Measurements from ENCODE around the gene KIF25.
A peak's percentile ranks its signal among the peaks of the same experiment; 100 is the strongest.

KIF25 gene

DNA sequence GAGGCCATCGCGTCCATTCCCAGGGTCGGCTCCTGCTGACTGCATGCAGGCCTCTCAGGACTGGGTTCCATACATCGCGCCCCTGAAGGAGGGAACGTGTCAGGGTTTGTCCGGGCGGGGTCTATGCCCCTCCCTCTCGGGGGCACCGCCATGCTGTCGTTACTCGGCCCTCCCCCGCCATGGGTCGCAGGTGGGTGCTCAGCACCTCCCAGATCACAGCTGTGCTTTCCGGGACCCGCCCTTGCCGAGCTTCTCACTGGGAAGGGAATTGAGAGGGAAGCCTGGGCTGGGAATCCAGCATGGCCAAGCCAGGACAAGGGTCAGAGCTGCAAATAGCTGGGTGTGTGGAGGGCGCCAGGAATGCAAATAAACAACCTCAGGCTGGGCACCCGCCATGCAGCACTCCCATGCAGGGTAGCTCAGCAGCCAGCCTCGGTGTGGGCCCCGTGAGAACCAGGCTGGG, 81.5 kb downstream of the KIF25 start, which contains the start of gene FRMD1:
Gene FRMD1 (minus strand): TSS at position 270 of the 463 bp plus-strand sequence. CDS start 118 bp downstream, at position 152.
- intact Hi-C loops (cut with DNase I): no loop called here
- DNase-seq: no peak

DNA sequence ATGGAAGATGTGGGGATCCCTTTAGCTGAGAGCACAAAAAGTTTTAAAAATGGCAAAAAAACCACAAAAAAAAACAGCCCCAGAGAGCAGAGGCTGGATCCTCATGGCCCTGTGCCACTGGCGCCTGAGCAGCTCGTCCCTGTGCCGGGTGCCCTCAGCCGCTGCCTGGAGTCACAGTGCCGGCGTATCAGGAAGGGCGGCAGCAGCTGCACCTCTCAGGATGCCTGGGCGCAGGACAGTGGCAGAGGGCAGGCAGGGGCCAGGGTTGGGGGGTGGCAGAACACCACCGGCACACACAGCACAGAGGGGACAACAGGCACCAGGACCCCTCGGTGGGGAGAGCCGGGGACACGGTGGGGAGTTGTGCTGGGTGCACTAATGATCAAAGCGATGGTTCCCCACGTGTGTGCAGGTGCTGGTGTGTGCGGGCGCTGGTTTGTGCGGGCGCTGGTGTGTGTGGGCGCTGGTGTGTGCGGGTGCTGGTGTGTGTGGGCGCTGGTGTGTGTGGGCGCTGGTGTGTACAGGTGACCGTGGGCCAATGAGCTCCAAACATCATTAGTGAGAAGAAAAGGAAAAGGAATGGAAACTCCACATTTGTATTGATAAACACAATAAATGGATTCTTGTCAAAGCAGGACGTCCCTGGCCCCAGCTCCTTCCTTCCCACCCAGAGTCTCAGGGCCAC, 83.1 kb downstream of the KIF25 start:
- intact Hi-C loops (cut with DNase I): no loop called here

DNA sequence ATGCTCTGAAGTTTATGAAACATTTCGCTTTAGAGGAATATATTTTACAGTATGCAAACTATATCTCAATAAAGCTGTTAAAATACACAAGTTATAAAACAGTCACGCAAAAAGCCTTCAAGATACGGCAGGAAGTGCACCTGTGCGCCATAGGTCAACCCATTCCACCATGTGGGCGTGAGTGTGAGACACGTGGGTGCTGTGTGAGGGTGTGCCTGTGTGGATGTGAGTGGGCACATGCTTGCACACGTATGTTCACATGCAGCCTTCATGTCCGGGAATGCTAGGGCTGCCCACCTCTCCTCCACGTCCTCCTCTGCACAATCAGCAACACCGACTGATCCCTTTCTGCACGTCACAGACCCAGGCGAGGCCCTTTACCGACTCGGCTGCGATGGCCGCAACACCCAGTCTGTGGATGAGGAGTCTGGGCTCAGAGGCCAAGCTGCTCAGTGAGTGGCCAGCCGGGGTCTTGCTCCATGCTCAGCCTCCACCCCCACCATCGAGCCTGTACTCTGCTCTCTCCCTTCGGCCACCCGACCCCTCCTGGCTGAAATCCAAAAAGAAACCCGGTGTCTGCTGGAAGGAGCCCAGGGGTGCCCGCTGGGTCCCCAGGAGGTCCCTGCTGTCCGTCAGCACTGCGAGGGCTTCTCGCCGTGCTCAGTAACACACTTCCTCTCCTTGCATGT, 84.5 kb downstream of the KIF25 start:
- no peak for DNase-seq
- intact Hi-C loops (cut with DNase I): no loop called here

More for the DNA sequence above, 83.1 kb downstream of the KIF25 start:
- DNase-seq: no peak

DNA sequence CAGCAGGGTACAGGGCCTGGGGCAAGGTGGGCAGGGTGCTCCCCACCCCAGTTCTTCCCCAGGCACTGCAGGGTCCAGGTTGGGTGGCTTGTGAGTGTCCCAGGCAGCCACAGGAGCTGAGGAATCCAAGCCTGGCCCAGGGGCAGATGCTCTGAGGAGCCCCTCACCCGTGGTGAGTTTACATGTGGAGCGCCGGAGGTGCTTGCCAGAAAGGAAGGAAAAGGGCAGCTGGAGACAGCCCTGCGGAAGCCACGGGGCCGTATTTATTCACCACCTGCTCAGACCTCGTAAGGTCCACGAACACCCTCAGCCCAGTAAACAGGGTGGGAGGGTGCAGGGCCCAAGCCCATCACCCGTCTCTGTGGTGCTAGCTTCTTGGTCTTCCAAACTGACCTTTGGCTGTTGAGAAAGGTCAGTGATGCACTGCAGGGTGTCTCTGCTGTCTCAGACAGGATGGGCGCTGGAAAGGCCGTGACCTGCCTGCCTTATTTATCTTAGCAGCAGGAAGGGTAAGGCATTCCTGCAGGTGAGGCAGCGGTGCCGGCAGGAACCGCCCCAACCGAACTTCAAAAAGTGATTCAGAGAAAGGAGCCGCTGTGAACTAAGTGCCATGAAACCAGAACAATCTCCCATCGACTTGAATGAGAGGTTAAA, 85.5 kb downstream of the KIF25 start:
- no peak for DNase-seq
- intact Hi-C loops (cut with DNase I): no loop called here

DNA sequence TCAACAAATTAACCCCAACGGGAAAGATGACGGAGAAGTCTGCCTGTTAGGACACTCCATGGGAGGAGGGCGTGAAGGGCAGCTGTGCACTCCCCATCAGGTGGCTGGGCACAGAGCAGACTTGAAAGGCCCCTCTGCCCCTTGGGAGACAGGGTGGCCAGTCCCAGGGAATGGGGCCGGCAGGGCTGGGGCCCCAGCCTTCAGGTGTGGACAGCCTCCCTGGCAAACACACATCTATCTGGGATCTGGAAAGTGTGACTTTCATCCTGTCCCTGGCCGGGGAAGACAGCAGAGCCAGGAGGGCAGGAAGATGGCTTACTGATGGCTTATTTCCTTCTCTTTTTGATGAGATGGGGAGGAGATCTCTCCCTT, 86.0 kb downstream of the KIF25 start:
- intact Hi-C loops (cut with DNase I): no loop called here
- DNase-seq: no peak

DNA sequence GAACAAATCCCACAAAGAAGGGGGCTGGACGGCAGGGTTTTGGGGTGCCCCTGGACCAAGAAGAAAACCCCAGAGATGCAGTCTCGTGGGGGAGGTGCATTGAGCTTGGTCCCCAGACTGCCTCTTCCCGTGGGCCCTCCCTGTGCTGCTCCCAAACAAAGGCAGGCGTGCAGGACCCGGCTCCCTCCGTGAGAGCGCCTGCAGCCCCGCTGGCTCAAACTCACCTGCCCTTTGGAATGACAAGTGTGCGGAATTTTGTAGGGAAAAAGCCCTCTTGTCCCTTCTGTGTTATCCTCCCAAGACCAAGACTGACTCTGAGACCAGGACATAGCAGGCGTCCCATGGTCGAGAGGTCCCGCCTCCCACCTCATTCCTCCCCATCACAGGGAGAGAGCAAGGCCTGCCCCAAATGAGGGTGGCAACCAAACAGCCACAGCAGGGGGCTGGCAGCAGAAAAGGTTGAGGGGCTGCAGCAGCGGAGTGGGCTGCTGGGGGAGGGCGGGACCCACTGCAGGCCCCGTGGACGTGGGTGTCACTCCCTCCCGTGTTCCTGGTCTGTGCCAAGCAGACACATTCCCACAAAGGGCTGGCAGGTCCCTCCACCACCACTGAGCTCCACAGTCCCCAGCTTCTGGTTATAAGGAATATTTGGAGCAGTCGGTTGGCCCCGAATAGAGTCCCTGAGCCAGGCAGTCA, 87.1 kb downstream of the KIF25 start:
- intact Hi-C loops (cut with DNase I): no loop called here
- DNase-seq: no peak

DNA sequence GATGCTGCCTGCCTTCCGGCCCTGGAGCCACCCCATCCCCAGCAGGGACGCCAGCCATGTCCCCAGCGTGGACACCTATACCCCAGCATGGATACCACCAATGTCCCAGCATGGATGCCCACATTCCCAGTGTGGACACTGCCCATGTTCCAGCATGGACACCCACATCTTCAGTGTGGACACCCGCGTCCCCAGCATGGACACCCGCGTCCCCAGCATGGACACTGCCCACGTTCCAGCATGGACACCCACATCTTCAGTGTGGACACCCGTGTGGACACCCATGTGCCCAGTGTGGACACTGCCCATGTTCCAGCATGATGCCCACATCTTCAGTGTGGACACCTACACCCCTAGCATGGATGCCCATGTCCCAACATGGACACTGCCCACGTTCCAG, 88.6 kb downstream of the KIF25 start:
- DNase-seq: peak in 1 of 10 donors; percentile 69
- intact Hi-C loops (cut with DNase I): no loop called here

DNA sequence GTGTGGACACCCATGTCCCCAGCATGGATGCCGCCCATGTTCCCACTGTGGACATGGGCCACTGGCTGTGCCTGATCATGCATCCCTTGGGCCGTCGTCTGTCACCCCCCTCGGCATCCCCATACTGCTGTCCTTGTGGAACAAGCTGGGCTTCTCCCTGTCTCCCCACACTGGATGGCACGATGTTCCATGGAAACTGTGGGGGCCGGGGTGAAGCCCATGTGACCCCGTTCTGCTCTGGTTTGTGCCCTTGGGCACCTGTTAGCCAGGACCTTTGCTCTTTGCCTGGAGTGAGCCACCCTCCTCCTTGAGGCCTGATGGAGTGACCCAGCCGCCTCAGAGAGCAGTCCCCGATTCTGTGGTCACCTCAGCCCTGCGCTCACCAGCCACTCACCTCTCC, 89.1 kb downstream of the KIF25 start:
- intact Hi-C loops (cut with DNase I): no loop called here
- DNase-seq: peak in 1 of 10 donors; percentile 51

DNA sequence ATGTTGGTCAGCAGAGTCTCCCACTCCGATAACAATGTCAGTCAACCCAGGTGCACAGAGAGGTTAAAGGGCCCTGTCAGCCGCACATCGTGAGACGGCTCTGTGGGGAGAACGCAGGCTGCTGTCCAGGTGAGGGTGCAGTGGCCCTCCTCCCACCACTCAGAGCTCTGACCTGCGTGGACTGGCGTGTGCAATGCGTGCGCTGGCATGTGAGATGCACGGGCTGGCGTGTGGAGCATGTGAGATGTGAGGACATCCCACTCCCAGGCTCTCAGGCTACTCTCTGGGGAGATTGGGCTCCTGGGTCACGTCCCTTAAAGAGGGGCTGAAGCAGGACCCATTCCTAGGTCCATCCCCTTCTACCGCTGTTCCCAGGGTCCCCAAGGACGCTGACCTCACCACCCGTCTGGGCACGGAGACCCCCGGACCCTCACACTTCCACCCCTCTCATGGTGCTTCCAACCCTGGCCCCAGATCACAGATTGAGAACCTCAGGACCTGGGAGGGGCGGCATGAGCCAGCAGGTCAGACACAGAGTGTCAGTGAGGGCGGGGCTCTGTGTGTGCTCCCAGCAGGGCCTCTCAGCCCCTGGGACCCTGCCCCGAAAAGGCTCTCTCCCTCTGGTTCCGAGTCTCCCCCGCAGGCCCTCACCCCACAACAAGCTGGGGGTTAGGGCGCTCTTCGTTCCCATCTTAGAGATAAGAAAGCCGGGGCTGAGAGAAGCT, 90.1 kb downstream of the KIF25 start:
- peak in 1 of 10 donors; percentile 57 for DNase-seq
- intact Hi-C loops (cut with DNase I): no loop called here

DNA sequence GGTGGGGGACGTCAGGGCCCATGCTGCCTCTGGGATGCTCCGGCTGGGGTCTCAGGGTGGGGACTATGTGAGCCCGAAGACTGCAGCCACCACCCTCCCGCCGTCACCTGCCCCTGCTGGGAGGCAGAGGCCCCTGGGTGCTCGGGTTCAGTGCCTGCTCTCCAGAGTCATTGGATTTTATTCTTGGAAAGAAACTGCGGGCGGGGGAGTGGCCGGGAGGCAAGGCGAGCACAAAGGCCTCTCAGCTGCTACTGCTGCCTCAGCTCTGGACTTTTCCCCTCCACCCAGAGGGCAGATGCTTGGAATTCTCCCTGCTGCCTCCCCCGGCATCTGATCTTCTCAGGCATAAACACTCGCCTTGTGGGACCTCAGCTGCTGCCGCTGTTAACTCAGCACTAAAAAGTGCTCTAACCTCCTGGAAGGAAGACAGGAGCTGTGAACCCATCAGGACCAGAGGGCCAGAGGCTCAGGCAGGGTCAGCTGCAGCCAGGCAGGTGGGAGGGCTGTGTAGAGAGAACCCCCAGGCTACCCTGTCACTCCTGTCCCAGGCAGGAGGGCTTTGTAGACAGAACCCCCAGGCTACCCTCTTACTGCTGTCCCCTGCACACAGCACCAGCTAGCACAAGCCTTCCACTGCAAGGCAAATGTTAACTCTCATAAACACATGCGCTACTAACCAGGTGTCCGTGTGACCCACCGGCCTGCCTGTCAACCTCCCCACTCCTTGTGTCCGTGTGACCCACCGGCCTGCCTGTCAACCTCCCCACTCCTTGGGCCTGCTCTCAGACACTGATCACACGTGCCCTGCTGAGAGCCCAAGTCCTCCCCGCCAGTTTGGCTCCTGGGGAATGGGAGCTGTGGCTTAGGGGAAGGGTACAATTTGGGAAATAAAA, 90.9 kb downstream of the KIF25 start:
- intact Hi-C loops (cut with DNase I): no loop called here
- DNase-seq: peak in 3 of 10 donors; percentile 20 to 79 (median 78)

DNA sequence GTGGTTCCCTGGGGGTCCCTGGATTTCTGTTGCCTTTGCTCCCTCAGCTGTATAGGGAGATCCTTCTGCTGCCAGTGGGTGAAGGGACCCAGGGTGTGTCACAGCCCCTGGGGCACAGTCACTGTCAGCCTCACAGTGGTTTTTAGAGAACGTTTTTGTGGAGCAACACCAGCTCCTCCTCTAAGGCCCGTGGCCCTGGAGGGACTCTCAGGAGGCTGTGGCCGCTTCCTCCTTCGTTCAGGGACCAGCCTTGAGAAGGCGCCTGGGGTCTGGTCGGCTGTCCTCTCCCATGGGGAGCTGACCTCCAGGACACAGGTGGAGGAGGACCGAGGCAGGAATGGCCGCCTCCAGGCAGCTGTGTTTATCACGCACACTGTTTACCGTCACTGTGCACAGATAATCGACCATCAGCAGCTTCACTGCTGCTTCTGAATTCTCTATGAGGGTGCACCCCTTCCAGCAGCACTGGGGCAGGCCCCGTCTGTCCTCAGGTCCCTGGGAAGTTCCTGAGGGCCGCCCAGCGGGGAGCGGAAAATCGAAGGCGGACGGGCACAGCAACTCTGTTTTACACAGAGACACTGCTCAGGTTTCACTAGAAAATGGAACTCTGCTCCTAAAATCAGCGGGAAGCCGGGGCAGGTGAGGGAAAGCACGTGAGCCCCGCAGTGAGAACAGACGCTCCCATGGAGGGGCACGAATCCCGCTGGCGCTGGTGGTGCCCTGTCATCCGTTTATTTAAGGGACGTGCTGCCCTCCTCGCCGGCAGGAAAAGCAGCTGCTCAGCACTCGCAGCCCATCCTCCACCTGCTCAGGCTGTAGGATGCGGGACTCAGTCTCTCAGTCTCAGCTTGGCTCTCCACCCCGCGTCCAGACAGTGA, 92.0 kb downstream of the KIF25 start:
- DNase-seq: peak in 2 of 10 donors; percentile 66 to 67
- intact Hi-C loops (cut with DNase I): no loop called here

DNA sequence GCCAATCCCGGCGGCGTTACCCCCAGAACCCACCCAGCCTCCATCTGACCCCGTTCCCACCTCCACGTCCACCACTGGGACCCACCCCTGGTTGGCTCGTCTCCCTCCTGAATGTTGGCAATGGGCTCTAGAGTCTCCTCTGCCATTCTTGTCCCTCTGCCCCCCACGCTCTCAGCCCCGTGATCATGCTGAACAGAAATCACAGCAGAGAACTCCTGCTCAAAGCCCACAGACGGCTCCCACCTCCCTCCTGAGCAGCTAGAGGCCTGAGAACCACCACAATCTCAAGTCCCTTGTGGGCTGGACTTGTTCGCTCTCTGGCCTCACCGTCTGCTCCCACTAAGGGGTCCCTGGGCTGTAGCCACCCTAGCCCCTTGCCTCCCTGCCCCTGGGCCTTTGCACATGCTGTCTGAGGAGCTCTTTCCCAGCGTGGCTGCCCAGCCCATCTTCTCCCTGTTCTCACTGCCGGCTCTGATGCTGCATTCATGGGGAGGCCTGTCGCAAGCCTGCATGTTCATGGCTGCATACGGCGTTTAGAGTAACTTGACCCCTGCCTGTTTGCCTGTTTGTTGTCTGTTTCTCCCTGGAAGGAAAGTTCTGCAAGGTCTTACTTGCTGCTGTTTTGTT, 92.7 kb downstream of the KIF25 start:
- intact Hi-C loops (cut with DNase I): no loop called here
- peak in 3 of 10 donors; percentile 14 to 65 (median 53) for DNase-seq

DNA sequence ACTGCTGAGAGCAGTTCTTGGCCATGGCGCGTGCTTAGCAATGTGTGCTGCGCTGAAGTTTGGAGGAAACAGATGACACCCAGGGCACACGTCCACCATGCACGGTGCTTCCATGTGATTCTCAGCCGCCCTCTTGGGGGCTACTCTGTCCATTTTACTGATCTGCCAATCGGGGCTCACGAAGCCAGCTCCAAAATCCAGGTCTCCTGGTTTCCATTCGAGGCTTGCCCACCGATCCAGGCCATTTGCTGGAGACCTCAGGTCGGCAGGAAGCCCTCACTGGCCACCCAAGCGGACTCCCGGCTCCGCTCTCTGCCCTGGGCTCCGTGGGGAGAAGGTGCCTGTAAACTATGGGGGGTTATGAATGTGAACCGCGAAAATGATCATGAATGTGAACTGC, 93.2 kb downstream of the KIF25 start:
- DNase-seq: peak in 3 of 10 donors; percentile 5 to 43 (median 36)
- intact Hi-C loops (cut with DNase I): no loop called here

DNA sequence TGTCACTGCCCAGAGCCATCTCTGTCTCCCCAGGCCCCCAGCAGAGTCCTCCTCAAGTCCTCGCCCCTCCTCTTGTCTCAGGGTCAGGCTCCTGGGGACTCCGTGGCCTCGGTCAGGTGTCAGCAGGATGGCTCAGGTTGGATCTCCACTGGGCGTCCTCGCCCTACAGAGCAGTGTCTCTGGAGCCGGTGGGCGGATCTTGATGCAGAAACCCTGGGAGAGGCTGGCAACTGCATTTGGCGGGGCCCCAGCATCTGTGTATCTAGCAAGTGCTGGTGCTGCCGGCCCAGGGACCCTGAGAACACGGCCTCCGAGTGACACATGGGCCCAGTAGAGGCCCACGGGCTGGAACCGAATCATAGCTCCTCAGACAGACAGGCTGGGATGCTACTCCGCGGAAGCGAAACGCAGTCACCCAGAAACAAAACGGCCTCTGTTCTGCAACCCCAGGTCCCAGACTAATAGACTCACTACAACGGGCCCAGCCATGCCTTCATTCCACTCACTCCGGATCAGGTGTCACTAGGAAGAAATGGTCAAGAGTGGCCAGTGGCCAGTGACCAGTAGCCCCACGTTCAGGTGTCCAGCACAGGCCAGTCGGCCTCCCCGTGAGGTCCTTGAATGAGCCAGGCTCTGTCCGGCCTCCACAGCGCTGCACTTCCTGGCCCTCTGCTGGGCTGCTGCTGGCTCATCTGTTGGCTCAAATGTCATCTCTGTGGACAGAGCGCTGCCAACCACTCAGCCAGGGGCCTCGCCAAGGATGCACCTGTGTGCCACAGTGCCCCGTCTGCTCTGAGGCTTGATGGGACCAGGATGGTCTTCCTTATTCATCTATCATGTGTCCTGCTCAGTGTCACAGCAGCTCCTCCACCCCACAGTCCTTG, 94.2 kb downstream of the KIF25 start:
- DNase-seq: peak in 3 of 10 donors; percentile 14 to 74 (median 72)
- intact Hi-C loops (cut with DNase I): no loop called here

DNA sequence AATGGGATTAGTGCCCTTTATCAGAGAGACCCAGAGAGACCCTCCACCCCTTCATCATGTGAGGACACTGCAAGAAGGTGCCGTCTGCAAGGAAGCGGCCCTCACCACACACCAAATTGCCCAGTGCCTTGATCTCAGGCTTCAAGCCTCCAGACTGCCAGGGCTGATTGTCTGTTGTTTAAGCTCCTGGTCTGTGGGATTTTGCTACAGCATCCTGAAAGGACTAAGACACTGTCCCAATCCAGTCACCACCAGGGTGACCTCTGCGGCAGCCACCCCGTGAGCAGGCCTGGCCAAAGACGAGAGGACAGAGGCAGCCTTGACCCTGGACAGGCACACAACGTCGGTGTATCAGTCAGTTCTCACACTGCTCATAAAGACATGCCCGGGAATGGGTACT, 95.1 kb downstream of the KIF25 start:
- intact Hi-C loops (cut with DNase I): no loop called here
- peak in 4 of 10 donors; percentile 9 to 35 (median 26) for DNase-seq

DNA sequence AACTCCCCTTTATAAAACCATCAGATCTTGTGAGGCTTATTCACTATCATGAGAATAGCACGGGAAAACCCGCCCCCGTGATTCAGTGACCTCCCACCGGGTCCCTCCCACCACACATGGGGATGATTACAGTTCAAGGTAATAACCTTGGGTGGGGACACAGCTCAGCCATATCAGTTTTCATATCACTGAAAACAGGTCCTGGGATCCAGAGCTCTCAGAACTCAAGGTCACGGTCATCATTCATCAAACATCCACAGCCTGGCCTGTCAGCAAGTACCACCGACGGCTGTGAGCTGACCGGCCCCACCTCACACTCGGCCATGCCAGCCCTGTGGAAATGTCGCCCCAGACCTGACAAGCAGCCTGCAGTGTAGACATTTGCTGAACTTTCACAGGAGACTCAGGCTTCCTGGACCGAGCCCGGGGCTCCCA, 95.6 kb downstream of the KIF25 start:
- peak in 4 of 10 donors; percentile 19 to 71 (median 50) for DNase-seq
- intact Hi-C loops (cut with DNase I): no loop called here

DNA sequence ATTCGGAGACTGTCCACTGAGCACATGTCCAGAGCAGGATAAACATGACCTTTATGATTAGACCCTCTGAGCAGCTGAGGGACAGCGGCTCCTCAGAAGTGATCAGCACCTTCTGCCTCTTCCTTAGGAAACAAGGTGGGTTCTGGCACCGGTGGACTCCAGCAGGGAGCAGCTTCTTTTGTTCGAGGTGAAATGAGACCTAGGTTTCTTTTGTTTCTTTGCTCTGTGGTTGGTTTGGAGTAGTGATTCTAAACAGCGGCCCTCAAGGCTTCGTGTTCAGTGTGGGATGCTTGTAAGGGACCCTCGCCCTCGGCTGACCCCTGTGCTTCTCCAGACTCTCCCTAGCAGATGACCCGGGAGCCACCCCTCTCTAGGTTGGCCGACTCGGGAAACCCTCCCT, 96.2 kb downstream of the KIF25 start:
- peak in 2 of 10 donors; percentile 47 to 49 for DNase-seq
- intact Hi-C loops (cut with DNase I): no loop called here
